Endothelial cell of umbilical vein (primary cell): ENCODE results near the gene ETFA. TPM values are rescaled to one million over a fixed set of nuclear protein-coding genes. Genes with fewer than 3 reads are reported as not detected.

ENCODE experiments used
- BruUV-seq: library from RNA; stranded (reverse); fragments of 400-500 nt; replicated peaks from 2 replicates; lab custom pipeline; 2021; lab: Mats Ljungman, UMichigan
- CTCF ChIA-PET: fragments of 300-600, 350-600 bp; sonication (Branson Sonifier 250); formaldehyde crosslinking; loops from one replicate; lab custom pipeline; 2021; ENCODE audit warnings: antibody characterized with exemption, inconsistent platforms; lab: Charles Lee
- POLR2A ChIA-PET: fragments of 300-600, 350-600 bp; sonication (Branson Sonifier 250); formaldehyde crosslinking; loops from one replicate; lab custom pipeline; 2021; ENCODE audit warnings: antibody characterized with exemption, inconsistent platforms; lab: Charles Lee
- DNase-seq: peaks from one replicate; pipeline ENCODE4 v3.0.0-alpha.2; 2011; ENCODE audit warnings: low read depth, low spot score
- FAIRE-seq: peaks from 2 replicates; lab custom pipeline; 2011; peaks lifted over from hg19 to GRCh38; lab: Jason Lieb, UNC
- H2AFZ ChIP-seq: 2 replicates; pipeline ENCODE4 v1.6.0; 2012; ENCODE audit warnings: low read depth, low read length, control low read depth, inconsistent platforms
- H3K27ac ChIP-seq: 2 replicates; pipeline ENCODE4 v1.5.1; 2011; ENCODE audit warnings: low read depth, mild to moderate bottlenecking, control low read depth, low read length, moderate library complexity; ENCODE audit not compliant: insufficient read depth
- H3K27me3 ChIP-seq, 2 experiments: 2 replicates each; pipeline versions ENCODE4 v1.6.0 to v1.6.1; 2011; ENCODE audit warnings: low read length in 2 of 2, mixed read lengths in 1 of 2; ENCODE audit not compliant: control insufficient read depth in 2 of 2, insufficient read depth in 2 of 2
- H3K36me3 ChIP-seq, 2 experiments: 2 replicates in 1 of 2; 3 replicates in 1 of 2; pipeline ENCODE4 v1.5.1; 2011; ENCODE audit warnings: low read length in 2 of 2, mild to moderate bottlenecking in 1 of 2, moderate library complexity in 1 of 2; ENCODE audit not compliant: control insufficient read depth in 2 of 2, insufficient read depth in 2 of 2; ENCODE audit errors: extremely low read depth in 1 of 2
- H3K4me1 ChIP-seq: 3 replicates; pipeline ENCODE4 v1.5.1; 2011; ENCODE audit warnings: mild to moderate bottlenecking, low read length; ENCODE audit not compliant: control insufficient read depth, insufficient read depth; ENCODE audit errors: extremely low read depth
- H3K4me2 ChIP-seq: 2 replicates; pipeline ENCODE4 v1.6.1; 2011; ENCODE audit warnings: low read length, control low read depth, mixed read lengths; ENCODE audit not compliant: insufficient read depth
- H3K4me3 ChIP-seq, 3 experiments: fragments of 200-600 bp in 1 of 3; sonication (generic), shearing (Covaris generic) in 1 of 3; replicated peaks in 1 of 3; 2 replicates each; pipeline ENCODE4 v1.5.1; 2011 to 2016; ENCODE audit warnings: control low read depth in 3 of 3, low read length in 3 of 3, mild to moderate bottlenecking in 2 of 3, inconsistent platforms in 1 of 3, low read depth in 1 of 3, moderate library complexity in 1 of 3; ENCODE audit not compliant: insufficient read depth in 1 of 3
- H3K79me2 ChIP-seq: 2 replicates; pipeline ENCODE4 v1.6.0; 2012; ENCODE audit warnings: low read length, inconsistent platforms; ENCODE audit not compliant: control insufficient read depth, insufficient read depth
- H3K9ac ChIP-seq: replicated peaks from 2 replicates; pipeline ENCODE3; 2011; ENCODE audit warnings: low read length, control low read depth; ENCODE audit not compliant: insufficient read depth; ENCODE audit errors: extremely low read depth
- H3K9me1 ChIP-seq: replicated peaks from 3 replicates; pipeline ENCODE4 v1.6.0; 2011; ENCODE audit warnings: mild to moderate bottlenecking, low read length; ENCODE audit not compliant: control insufficient read depth, insufficient read depth; ENCODE audit errors: extremely low read depth
- H3K9me3 ChIP-seq: replicated peaks from 2 replicates; pipeline ENCODE4 v1.5.1; 2012; ENCODE audit warnings: low read length, inconsistent platforms; ENCODE audit not compliant: control insufficient read depth, insufficient read depth
- H4K20me1 ChIP-seq: replicated peaks from 2 replicates; pipeline ENCODE3; 2011; ENCODE audit warnings: mild to moderate bottlenecking, low read length; ENCODE audit not compliant: control insufficient read depth, insufficient read depth; ENCODE audit errors: extremely low read depth
- CTCF ChIP-seq, 2 donors: IDR thresholded peaks; 1 replicate in 1 of 2; 2 replicates in 1 of 2; pipeline ENCODE4 v1.5.1; 2011; ENCODE audit warnings: low read length in 2 of 2, mild to moderate bottlenecking in 2 of 2, moderate library complexity in 2 of 2, control low read depth in 1 of 2, inconsistent platforms in 1 of 2, low read depth in 1 of 2; ENCODE audit not compliant: insufficient read depth in 1 of 2; ENCODE audit errors: extremely low read depth in 1 of 2
- EZH2 ChIP-seq: IDR thresholded peaks from 2 replicates; pipeline ENCODE4 v1.6.1; 2012; ENCODE audit warnings: borderline replicate concordance, low read depth, mild to moderate bottlenecking, moderate library complexity, low read length, inconsistent platforms; ENCODE audit not compliant: severe bottlenecking
- FOS ChIP-seq: IDR thresholded peaks from 2 replicates; pipeline ENCODE4 v1.6.1; 2011; ENCODE audit warnings: mild to moderate bottlenecking, low read length, moderate library complexity, borderline replicate concordance; ENCODE audit not compliant: insufficient read depth
- GATA2 ChIP-seq: IDR thresholded peaks from 2 replicates; pipeline ENCODE4 v1.7.0; 2011; ENCODE audit warnings: low read depth, mild to moderate bottlenecking, moderate library complexity, mixed read lengths, low read length; ENCODE audit not compliant: insufficient read length, insufficient read depth
- JUN ChIP-seq: IDR thresholded peaks from 2 replicates; pipeline ENCODE4 v1.6.1; 2011; ENCODE audit warnings: borderline replicate concordance, low read depth; ENCODE audit not compliant: insufficient read length, insufficient read depth
- MAX ChIP-seq: IDR thresholded peaks from 2 replicates; pipeline ENCODE4 v1.6.1; 2011; ENCODE audit not compliant: insufficient read depth, insufficient read length
- MYC ChIP-seq: IDR thresholded peaks from one replicate; pipeline ENCODE4 v1.6.1; 2011; ENCODE audit warnings: mild to moderate bottlenecking, low read depth, low read length
- POLR2A ChIP-seq: IDR thresholded peaks from 2 replicates; pipeline ENCODE4 v1.6.1; 2012; ENCODE audit warnings: low read depth, mild to moderate bottlenecking, control low read depth, low read length
- POLR2AphosphoS5 ChIP-seq: IDR thresholded peaks from 2 replicates; pipeline ENCODE4 v1.6.1; 2012; ENCODE audit warnings: low read depth, mild to moderate bottlenecking, control low read depth, low read length, moderate library complexity; ENCODE audit not compliant: insufficient read depth
- dilution Hi-C: fragments of 300-500 bp; cut with MboI; formaldehyde crosslinking; loops from one replicate; pipeline ENCODE4 v1.15.0; 2019; ENCODE audit warnings: low sequenced_read_pairs; ENCODE audit not compliant: extremely low pct_ligation_motif_present
- intact Hi-C: fragments of 100-400 bp; cut with micrococcal nuclease; formaldehyde crosslinking; loops from one replicate; pipeline ENCODE4 v1.10.0; 2022
- polyA plus RNA-seq, 4 experiments: library from polyadenylated mRNA; depleted of rRNA in 3 of 4; stranded (reverse) in 3 of 4; unstranded in 1 of 4; fragments of >200 nt; gene quantifications; 2 replicates each; pipeline versions ENCODE4 v1.2.1 to v1.2.3, GENCODE V29; 2011 to 2012; ENCODE audit warnings: missing spikeins in 1 of 4
- total RNA-seq: library from RNA; stranded (reverse); gene quantifications from 2 replicates; pipeline ENCODE4 v1.2.3, GENCODE V29; 2021

Gene ETFA
- total and polyA plus RNA-seq, 2 donors (not counting 3 experiments of a cell fraction or from before 2014, with no cell fraction given) = 102 to 116 TPM

- CTCF ChIA-PET = interaction anchor here (1.1 to 1.4 kb wide), 2 partner anchors 9 to 14 kb away, joined by 3 read pairs; no protein-coding TSS in a partner anchor
Observed at GRCh38 chr15:76259392-76259791, 51.9 kb downstream of the ETFA start.

More at GRCh38 chr15:76259392-76259791, 51.9 kb downstream of the ETFA start:
- Histone ChIP-seq H3K27ac (no peak overlapping the region), H3K9me1 (no peaks in the 10 kb centered on the region), H3K4me3 (no peak overlapping the region), H2AFZ (no peak overlapping the region), H3K79me2 (no peaks in the 10 kb centered on the region), H4K20me1 (no peaks in the 10 kb centered on the region), H3K36me3 (peaks cover 2 to 29% of the 10 kb centered on the region in 2 experiments), H3K4me1 (no peaks in the 10 kb centered on the region), H3K9me3 (peaks cover 7% of the 10 kb centered on the region), H3K9ac (no peak overlapping the region), H3K4me2 (no peak overlapping the region), H3K27me3 (no peaks in the 10 kb centered on the region)
- intact Hi-C loops (no loop called here), dilution Hi-C loops (no loop called here)
- no peak for FAIRE-seq
- DNase-seq = no peak
- POLR2A ChIA-PET = no interaction called here
- no peak for TF ChIP-seq GATA2
- TF ChIP-seq CTCF (IDR thresholded peaks at IDR 0.05; ENCODE audit: extremely low read depth in 1 of 2, insufficient read depth in 1 of 2, low read depth in 1 of 2, low read length in 2 of 2) = no peak
- TF ChIP-seq FOS = no peak
- no peak for TF ChIP-seq POLR2A
- TF ChIP-seq EZH2 = no peak
- no peak for TF ChIP-seq POLR2AphosphoS5
- TF ChIP-seq MAX = no peak
- TF ChIP-seq JUN = no peak
- no peak for TF ChIP-seq MYC
- BruUV-seq = no TSS peak
